Astrocyte (in vitro differentiated cells and primary cell): Measurements from ENCODE around the gene MLXIP. TPM values are rescaled to one million over a fixed set of nuclear protein-coding genes. Genes with fewer than 3 reads are reported as not detected.

Experiments used
- DNase-seq: peaks from one replicate; pipeline ENCODE4 v3.0.0-alpha.2; 2010; ENCODE audit warnings: low read depth
- FAIRE-seq: peaks from 2 replicates; lab custom pipeline; 2011; peaks lifted over from hg19 to GRCh38; lab: Jason Lieb, UNC
- H2AFZ ChIP-seq: 2 replicates; pipeline ENCODE4 v1.6.0; 2012; ENCODE audit warnings: low read depth, low read length, inconsistent platforms
- H3K27ac ChIP-seq: 2 replicates; pipeline ENCODE4 v1.5.1; 2011; ENCODE audit warnings: low read depth, low read length, inconsistent platforms
- H3K27me3 ChIP-seq: 2 replicates; pipeline ENCODE4 v1.6.0; 2011; ENCODE audit warnings: low read length, inconsistent platforms; ENCODE audit not compliant: insufficient read depth
- H3K36me3 ChIP-seq: 2 replicates; pipeline ENCODE4 v1.5.1; 2011; ENCODE audit warnings: low read length, inconsistent platforms; ENCODE audit not compliant: insufficient read depth
- H3K4me1 ChIP-seq: 2 replicates; pipeline ENCODE4 v1.5.1; 2011; ENCODE audit warnings: low read length, inconsistent platforms; ENCODE audit not compliant: insufficient read depth
- H3K4me2 ChIP-seq: 2 replicates; pipeline ENCODE4 v1.6.0; 2012; ENCODE audit warnings: low read length, inconsistent platforms
- H3K4me3 ChIP-seq: 2 replicates; pipeline ENCODE4 v1.5.1; 2011; ENCODE audit warnings: low read depth, mild to moderate bottlenecking, low read length, inconsistent platforms; ENCODE audit not compliant: insufficient read depth
- H3K79me2 ChIP-seq: 2 replicates; pipeline ENCODE4 v1.6.0; 2012; ENCODE audit warnings: mild to moderate bottlenecking, low read length, inconsistent platforms; ENCODE audit not compliant: insufficient read depth
- H3K9ac ChIP-seq: 2 replicates; pipeline ENCODE4 v1.6.0; 2012; ENCODE audit warnings: mild to moderate bottlenecking, low read length, inconsistent platforms
- H3K9me3 ChIP-seq: 2 replicates; pipeline ENCODE4 v1.5.1; 2012; ENCODE audit warnings: low read depth, mild to moderate bottlenecking, low read length, inconsistent platforms; ENCODE audit not compliant: insufficient read depth
- H4K20me1 ChIP-seq: 2 replicates; pipeline ENCODE4 v1.6.0; 2012; ENCODE audit warnings: low read length, inconsistent platforms; ENCODE audit not compliant: insufficient read depth
- H3K27ac Mint-ChIP-seq: one replicate; pipeline ENCODE4 v1.8.0; 2021; ENCODE audit warnings: mild to moderate bottlenecking, mixed read lengths; ENCODE audit not compliant: unreplicated experiment
- H3K27me3 Mint-ChIP-seq: one replicate; pipeline ENCODE4 v1.8.0; 2021; ENCODE audit warnings: low read depth, mixed read lengths; ENCODE audit not compliant: unreplicated experiment
- H3K36me3 Mint-ChIP-seq: one replicate; pipeline ENCODE4 v1.8.0; 2021; ENCODE audit warnings: low read depth, mixed read lengths; ENCODE audit not compliant: unreplicated experiment
- H3K4me1 Mint-ChIP-seq: one replicate; pipeline ENCODE4 v1.8.0; 2021; ENCODE audit warnings: low read depth, mixed read lengths; ENCODE audit not compliant: unreplicated experiment
- H3K4me3 Mint-ChIP-seq: one replicate; pipeline ENCODE4 v1.8.0; 2021; ENCODE audit warnings: mild to moderate bottlenecking, moderate library complexity, mixed read lengths; ENCODE audit not compliant: unreplicated experiment
- H3K9me3 Mint-ChIP-seq: one replicate; pipeline ENCODE4 v1.8.0; 2021; ENCODE audit warnings: mild to moderate bottlenecking, mixed read lengths; ENCODE audit not compliant: unreplicated experiment
- EZH2 ChIP-seq: IDR thresholded peaks from 2 replicates; pipeline ENCODE4 v1.6.1; 2012; ENCODE audit warnings: mild to moderate bottlenecking, low read length, inconsistent platforms; ENCODE audit not compliant: insufficient read depth
- total RNA-seq: library from RNA; stranded (reverse); gene quantifications from 2 replicates; pipeline ENCODE4 v1.2.1, GENCODE V29; 2021
- TF ChIP-seq, protein P1 (sequence below): IDR thresholded peaks from 2 replicates; pipeline ENCODE4 v1.5.1; 2011; ENCODE audit warnings: low read depth, mild to moderate bottlenecking, inconsistent platforms, low read length, moderate library complexity; ENCODE audit not compliant: insufficient read depth

MLXIP gene
- total RNA-seq, 1 donor from 2014 or later: 62.5 TPM

DNA sequence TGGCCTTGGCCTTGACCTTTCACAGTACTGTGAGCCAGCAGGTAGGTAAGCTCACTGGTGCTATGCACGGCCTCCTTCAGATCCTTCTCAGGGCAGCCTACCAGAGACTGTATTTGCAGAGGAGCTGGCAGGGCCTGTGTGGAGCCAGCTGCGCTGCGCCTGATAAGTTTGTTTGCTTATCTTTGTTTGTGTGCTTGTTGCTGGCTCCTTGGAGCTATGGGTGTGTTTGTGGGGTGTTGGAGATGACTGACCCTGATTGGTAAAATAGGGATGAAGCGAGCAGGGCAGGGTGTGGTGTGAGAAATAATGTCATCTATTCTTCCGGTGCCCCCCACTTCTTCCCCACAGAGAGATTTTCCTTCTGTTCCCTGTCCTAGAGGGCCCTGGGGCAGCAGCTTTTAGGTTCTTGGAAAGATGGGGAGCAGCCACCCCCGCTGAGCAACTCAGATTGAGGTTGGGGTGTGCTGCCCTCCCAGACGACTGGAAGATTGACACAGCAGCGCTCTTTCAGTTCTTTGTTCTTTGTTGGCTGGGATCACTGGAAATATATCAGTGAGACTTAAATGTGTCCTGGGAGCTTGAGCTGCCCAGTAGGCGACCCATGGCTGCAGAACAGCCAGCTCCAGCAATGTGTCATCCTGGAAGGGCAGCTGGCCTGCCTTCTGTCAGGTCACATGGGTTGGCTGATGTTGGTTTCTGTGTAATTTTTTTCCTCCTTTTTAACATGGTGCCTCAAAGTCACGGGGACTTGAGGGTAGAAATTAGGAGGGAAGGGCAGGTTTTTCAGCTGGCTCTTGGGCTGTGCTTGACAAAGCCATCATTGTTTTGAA, 19.6 kb downstream of the MLXIP start:
- Mint-ChIP-seq H3K27ac (peak overlapping the region; percentile 93), H3K4me1 (peaks cover 35% of the 10 kb centered on the region), H3K27me3 (no peaks in the 10 kb centered on the region), H3K4me3 (peak overlapping the region; percentile 64), H3K36me3 (peaks cover 6% of the 10 kb centered on the region), H3K9me3 (no peaks in the 10 kb centered on the region)
- H3K4me2 ChIP-seq: peak overlapping the region; percentile 26
- TF ChIP-seq, protein P1, sequence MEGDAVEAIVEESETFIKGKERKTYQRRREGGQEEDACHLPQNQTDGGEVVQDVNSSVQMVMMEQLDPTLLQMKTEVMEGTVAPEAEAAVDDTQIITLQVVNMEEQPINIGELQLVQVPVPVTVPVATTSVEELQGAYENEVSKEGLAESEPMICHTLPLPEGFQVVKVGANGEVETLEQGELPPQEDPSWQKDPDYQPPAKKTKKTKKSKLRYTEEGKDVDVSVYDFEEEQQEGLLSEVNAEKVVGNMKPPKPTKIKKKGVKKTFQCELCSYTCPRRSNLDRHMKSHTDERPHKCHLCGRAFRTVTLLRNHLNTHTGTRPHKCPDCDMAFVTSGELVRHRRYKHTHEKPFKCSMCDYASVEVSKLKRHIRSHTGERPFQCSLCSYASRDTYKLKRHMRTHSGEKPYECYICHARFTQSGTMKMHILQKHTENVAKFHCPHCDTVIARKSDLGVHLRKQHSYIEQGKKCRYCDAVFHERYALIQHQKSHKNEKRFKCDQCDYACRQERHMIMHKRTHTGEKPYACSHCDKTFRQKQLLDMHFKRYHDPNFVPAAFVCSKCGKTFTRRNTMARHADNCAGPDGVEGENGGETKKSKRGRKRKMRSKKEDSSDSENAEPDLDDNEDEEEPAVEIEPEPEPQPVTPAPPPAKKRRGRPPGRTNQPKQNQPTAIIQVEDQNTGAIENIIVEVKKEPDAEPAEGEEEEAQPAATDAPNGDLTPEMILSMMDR: no peak
- TF ChIP-seq EZH2: no peak
- H3K4me3 ChIP-seq: no peak overlapping the region
- H3K27me3 ChIP-seq: no peaks in the 10 kb centered on the region
- peak overlapping the region; percentile 15 for H3K9ac ChIP-seq
- H3K9me3 ChIP-seq: no peaks in the 10 kb centered on the region
- no peaks in the 10 kb centered on the region for H3K36me3 ChIP-seq
- H3K4me1 ChIP-seq: peaks cover 25% of the 10 kb centered on the region
- no peak for FAIRE-seq
- H4K20me1 ChIP-seq: peaks cover 74% of the 10 kb centered on the region
- peak overlapping the region; percentile 14 for H3K27ac ChIP-seq
- peak; percentile 67 for DNase-seq
- H3K79me2 ChIP-seq: peaks cover 87% of the 10 kb centered on the region
- H2AFZ ChIP-seq: no peak overlapping the region

DNA sequence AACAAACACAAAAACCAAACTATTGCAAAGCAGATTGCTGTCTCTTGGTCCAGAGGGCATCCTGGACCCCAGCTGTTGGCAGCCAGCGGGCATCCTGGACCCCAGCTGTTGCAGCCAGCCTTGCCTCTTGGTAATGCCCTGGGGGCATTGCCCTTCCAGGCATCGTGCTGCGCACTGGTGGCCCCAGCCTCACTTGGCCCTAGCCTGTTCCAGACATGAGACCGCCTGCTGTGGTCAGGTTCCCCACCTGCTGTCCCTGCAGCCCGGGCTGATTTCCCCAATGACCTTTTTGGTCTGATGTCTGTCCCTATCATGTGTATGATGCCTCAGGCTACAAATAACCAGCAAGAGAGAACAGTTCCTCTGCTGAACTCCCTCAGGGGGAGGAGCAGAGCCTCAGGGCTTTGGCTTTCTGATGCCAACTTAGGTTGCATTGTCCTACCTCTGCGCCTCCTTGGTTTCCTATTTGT, 20.8 kb downstream of the MLXIP start:
- DNase-seq: no peak

More for the DNA sequence above, 20.8 kb downstream of the MLXIP start:
- H3K9me3 ChIP-seq: no peaks in the 10 kb centered on the region
- Mint-ChIP-seq H3K27ac (peak overlapping the region; percentile 26), H3K27me3 (no peaks in the 10 kb centered on the region), H3K36me3 (peaks cover 6% of the 10 kb centered on the region), H3K4me1 (peaks cover 35% of the 10 kb centered on the region), H3K4me3 (no peak overlapping the region), H3K9me3 (no peaks in the 10 kb centered on the region)
- no peaks in the 10 kb centered on the region for H3K27me3 ChIP-seq
- H3K79me2 ChIP-seq: peaks cover 82% of the 10 kb centered on the region
- H3K27ac ChIP-seq: no peak overlapping the region
- H2AFZ ChIP-seq: no peak overlapping the region
- no peak overlapping the region for H3K4me2 ChIP-seq
- no peak overlapping the region for H3K4me3 ChIP-seq
- no peak for TF ChIP-seq EZH2
- TF ChIP-seq, protein P1: no peak
- H3K36me3 ChIP-seq: no peaks in the 10 kb centered on the region
- no peak overlapping the region for H3K9ac ChIP-seq
- peaks cover 25% of the 10 kb centered on the region for H3K4me1 ChIP-seq
- FAIRE-seq: no peak
- H4K20me1 ChIP-seq: peaks cover 62% of the 10 kb centered on the region
